Ishikawa (cell line): Measurements from ENCODE around the gene CNTNAP2.

Source experiments
- EGR1 ChIP-seq: IDR thresholded peaks from 2 replicates; pipeline ENCODE4 v1.6.1; 2012
- EP300 ChIP-seq: IDR thresholded peaks from 2 replicates; pipeline ENCODE4 v1.6.1; 2012; ENCODE audit warnings: borderline replicate concordance
- RAD21 ChIP-seq: IDR thresholded peaks from 2 replicates; pipeline ENCODE4 v1.6.1; 2012; ENCODE audit warnings: low read depth
- TEAD4 ChIP-seq: IDR thresholded peaks from 2 replicates; pipeline ENCODE4 v1.6.1; 2012

DNA sequence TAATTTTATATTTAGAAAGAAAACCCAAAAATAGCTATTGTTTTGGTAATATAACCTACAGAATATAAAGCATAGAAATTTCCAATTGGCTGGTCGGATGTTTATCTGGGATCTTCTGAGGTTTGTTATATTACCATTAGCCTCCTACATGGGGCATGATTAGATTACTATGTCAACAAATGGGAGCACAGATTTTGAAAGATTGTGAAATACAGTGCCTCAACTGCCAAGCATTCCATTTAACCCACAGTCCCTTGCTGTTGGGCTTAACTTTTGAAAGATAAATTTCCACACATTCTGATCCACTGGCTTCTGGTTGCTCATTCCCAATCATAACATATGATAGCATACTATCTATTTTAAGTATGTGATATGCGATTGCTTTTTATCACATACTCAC is 2018.5 kb downstream of the CNTNAP2 start:
- TF ChIP-seq RAD21 (no peak), EP300 (no peak), EGR1 (no peak), TEAD4 (no peak)
